Stomach (tissue), 19 donors: ENCODE results near the gene KRT6C. TPM values are rescaled to one million over a fixed set of nuclear protein-coding genes. Genes with fewer than 3 reads are reported as not detected.

Experiments used
- DNase-seq, 2 donors: peaks; one replicate each; pipeline versions ENCODE4 v3.0.0 to v3.0.0-alpha.2; 2013 to 2019
- H3K27ac ChIP-seq, 5 donors: fragments of 200-600 bp in 4 of 5; sonication (generic) in 4 of 5; one replicate each; pipeline ENCODE4 v1.5.1; 2013 to 2019; ENCODE audit warnings: mild to moderate bottlenecking in 1 of 5, moderate library complexity in 1 of 5
- H3K27me3 ChIP-seq, 3 donors: fragments of 200-600 bp; sonication (generic); one replicate each; pipeline ENCODE4 v1.5.1; 2017 to 2019; ENCODE audit warnings: mixed run types in 1 of 3
- H3K36me3 ChIP-seq, 4 donors: fragments of 200-600 bp; sonication (generic); 1 replicate in 3 of 4; 2 replicates in 1 of 4; pipeline ENCODE4 v1.5.1; 2016 to 2019
- H3K4me1 ChIP-seq, 4 donors: fragments of 200-600 bp; sonication (generic); one replicate each; pipeline ENCODE4 v1.5.1; 2016 to 2019
- H3K4me3 ChIP-seq, 4 donors: fragments of 200-600 bp; sonication (generic) in 3 of 4; one replicate each; pipeline ENCODE4 v1.5.1; 2016 to 2019; ENCODE audit warnings: mild to moderate bottlenecking in 1 of 4
- H3K9me3 ChIP-seq, 4 donors: fragments of 200-600 bp; sonication (generic); one replicate each; pipeline ENCODE4 v1.5.1; 2016 to 2019
- CTCF ChIP-seq, 7 experiments: fragments of 450-650 bp in 4 of 7; fragments of 200-600 bp in 3 of 7; sonication (generic) in 3 of 7; IDR thresholded peaks; one replicate each; pipeline ENCODE4 v1.5.1; 2016 to 2019; ENCODE audit warnings: antibody characterized with exemption in 7 of 7, control low read depth in 2 of 7, mild to moderate bottlenecking in 1 of 7
- EP300 ChIP-seq: sonication (generic); formaldehyde crosslinking; IDR thresholded peaks from one replicate; pipeline ENCODE4 v1.6.1; 2017; ENCODE audit warnings: antibody characterized with exemption
- POLR2A ChIP-seq, 4 donors: fragments of 450-650 bp; IDR thresholded peaks; one replicate each; pipeline ENCODE4 v1.6.1; 2016; ENCODE audit warnings: antibody characterized with exemption in 4 of 4, control low read depth in 2 of 4, mild to moderate bottlenecking in 1 of 4, moderate library complexity in 1 of 4
- POLR2AphosphoS5 ChIP-seq, 3 donors: sonication (generic); formaldehyde crosslinking; IDR thresholded peaks; one replicate each; pipeline ENCODE4 v1.6.1; 2016; ENCODE audit warnings: antibody characterized with exemption in 3 of 3
- WGBS, 5 donors: extraction: QIAGEN DNeasy Blood & Tissue Kit in 3 of 5; methylation state at CpG; one replicate each; pipeline versions ENCODE4 v1.1.5 to v1.1.7; 2013 to 2018; 5-methylcytosine and 5-hydroxymethylcytosine counted together
- intact Hi-C: fragments of 100-400 bp; cut with DNase I; formaldehyde crosslinking; loops from one replicate; pipeline ENCODE4 v1.15.1; 2023; ENCODE audit warnings: low total_unique reads
- long read RNA-seq, 10 donors: transcript quantifications; one replicate each; lab custom pipeline, GENCODE V29; 2026
- polyA plus RNA-seq, 3 donors: library from polyadenylated mRNA; stranded (reverse); fragments of 200-250 nt; gene quantifications; one replicate each; pipeline ENCODE4 v1.2.3, GENCODE V29; 2013
- total RNA-seq, 5 donors: library from RNA; depleted of rRNA; stranded (reverse); fragments of >200 nt; gene quantifications; one replicate each; pipeline versions ENCODE4 v1.1.0 to v1.2.3, GENCODE V29; 2014 to 2016
- donor health status: healthy with polysubstance abuse.
- donor health status: Bipolar disorder and iron deficiency.
- donor health status: healthy.

Gene KRT6C
- under 1 TPM in 1 of 5 donors, not detected in 4; 0.43 TPM for total RNA-seq
- 10 to 100 TPM in 1 of 3 donors, under 1 TPM in 1, not detected in 1; 0.31 to 12.4 TPM for polyA plus RNA-seq
- long read RNA-seq, donor 1, result 0 reads
- long read RNA-seq, donor 2, result 0 reads
- long read RNA-seq, donor 3, result 0 reads
- long read RNA-seq, donor 4, result 0 reads
- long read RNA-seq, donor 5, result 0 reads
- long read RNA-seq, donor 6, result 0 reads
- long read RNA-seq, donor 7, result 0 reads
- long read RNA-seq, donor 8, result 0 reads
- long read RNA-seq, donor 9, result 0 reads
- long read RNA-seq, donor 10, result 0 reads

DNA sequence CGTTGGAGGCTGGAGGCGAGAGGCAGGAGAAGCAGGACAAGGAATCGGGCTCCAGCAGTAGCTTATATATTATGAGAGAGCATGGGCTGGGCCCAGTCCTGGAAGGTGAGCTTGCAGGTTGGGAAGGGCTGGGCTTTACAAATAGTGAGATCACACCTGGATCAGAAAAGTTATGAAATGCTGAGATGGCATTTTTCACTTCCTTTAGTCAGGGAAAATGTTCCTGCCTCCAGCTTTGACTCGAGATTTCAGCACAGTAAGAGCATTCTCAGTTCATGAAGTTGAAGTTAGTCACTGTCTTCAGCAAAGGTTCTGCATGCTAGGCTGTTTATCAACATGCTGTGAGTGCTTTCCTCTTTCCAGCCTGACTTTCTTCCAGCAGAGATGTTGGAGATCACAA lies at the start of gene KRT6C:
TSS of gene KRT6C (minus strand) at position 38 of the 400 bp plus-strand sequence. CDS start 68 bp downstream, outside the sequence.
- peak in 1 of 2 donors; percentile 65 for DNase-seq
- Histone ChIP-seq H3K36me3 (no peaks in the 10 kb centered on the region), H3K9me3 (no peaks in the 10 kb centered on the region), H3K27me3 (no peaks in the 10 kb centered on the region), H3K4me1 (no peaks in the 10 kb centered on the region), H3K27ac (no peak within 1 kb of the TSS), H3K4me3 (no peak within 1 kb of the TSS)
- no peak for TF ChIP-seq CTCF (IDR thresholded peaks at IDR 0.05)
- TF ChIP-seq POLR2AphosphoS5 (IDR thresholded peaks at IDR 0.05), result no peak
- TF ChIP-seq POLR2A (IDR thresholded peaks at IDR 0.05), result no peak
- intact Hi-C loops, result no loop called here
- WGBS, 5 donors, result 51 to 70% (median 56%) methylated on average over 4 of the region's 4 CpGs

DNA sequence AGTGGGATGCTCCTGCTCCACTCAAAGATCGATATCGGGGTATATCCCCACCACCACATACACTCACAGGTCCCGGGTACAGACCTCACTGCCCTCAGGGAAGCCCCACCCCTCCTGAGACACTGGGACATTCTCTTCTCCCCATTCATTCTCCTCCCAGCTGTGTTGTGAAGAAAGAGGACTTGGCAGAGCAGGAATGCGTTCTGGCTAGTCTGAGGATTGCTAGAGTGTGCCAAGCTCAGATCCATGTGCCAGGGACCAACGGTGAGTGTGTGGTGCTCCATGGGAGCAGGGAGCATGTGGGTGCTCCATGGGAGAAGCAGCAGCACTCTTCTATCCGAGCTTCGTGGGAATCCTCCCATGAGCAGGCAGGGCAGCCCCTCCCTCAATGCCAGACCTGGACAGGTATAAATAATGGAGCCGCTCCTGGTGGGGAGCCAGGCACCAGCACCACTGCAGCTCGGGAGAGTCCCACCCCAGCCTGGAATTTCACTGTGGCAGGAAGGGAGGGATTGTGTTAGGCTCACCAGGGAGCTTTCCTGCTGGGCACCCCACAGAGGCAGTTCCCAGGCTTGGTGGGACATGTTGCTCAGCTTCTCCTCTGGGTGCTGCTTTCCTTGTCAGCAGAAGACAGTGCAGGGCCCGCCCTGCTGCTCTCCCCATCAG lies 48.9 kb upstream of the KRT6C start:
- intact Hi-C loops, result no loop called here
- Histone ChIP-seq H3K27ac (no peak overlapping the region), H3K4me3 (no peak overlapping the region), H3K27me3 (peaks cover 0 to 28% (median 0%) of the 10 kb centered on the region in 3 donors), H3K4me1 (peaks cover 0 to 9% (median 3%) of the 10 kb centered on the region in 4 donors), H3K36me3 (no peaks in the 10 kb centered on the region), H3K9me3 (no peaks in the 10 kb centered on the region)
- WGBS, 5 donors, result 35 to 57% (median 45%) methylated on average over 6 to 10 of the region's 10 CpGs
- TF ChIP-seq POLR2AphosphoS5 (IDR thresholded peaks at IDR 0.05), result no peak
- TF ChIP-seq EP300, result no peak
- no peak for TF ChIP-seq POLR2A (IDR thresholded peaks at IDR 0.05)
- TF ChIP-seq CTCF (IDR thresholded peaks at IDR 0.05), result no peak
- DNase-seq, result peak in 1 of 2 donors; percentile 37

DNA sequence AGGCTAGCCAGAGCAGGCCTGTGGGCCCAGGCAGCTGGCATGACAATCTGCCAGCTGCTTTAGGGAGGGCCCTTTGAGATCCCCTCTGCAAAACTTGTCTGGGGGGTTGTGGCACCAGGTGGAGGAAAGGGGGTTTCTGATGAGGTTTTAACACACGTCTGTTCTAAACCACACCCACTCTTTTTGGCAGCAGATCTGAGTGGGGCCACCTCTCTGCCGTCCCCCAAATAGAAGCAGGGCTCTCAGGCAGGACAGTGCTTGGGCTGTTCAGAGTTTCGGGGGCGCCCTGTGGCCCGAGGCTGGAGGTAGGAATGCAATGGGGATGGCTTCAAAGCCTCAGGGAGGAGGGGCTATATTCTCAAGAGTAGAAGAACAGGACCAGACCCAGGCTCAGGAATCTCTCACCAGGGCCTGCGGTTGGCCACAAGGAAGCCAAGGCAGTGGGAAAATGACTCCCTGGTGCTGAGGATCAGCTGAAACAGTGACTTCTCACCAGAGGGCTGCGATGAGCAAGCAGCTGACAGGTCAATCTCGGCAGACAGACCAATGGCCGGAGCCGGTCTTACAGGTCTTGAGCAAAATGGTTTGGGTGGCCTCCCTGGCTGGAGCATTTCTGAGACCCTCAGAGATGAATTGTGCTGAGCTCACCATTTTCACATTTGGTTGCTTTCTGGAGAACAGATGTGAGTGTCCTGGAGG lies 48.1 kb upstream of the KRT6C start:
- H3K27ac ChIP-seq, result no peak overlapping the region
- H3K36me3 ChIP-seq, result no peaks in the 10 kb centered on the region
- no peak overlapping the region for H3K4me3 ChIP-seq
- peaks cover 0 to 28% (median 0%) of the 10 kb centered on the region in 3 donors for H3K27me3 ChIP-seq
- DNase-seq, result no peak
- no peak for TF ChIP-seq CTCF (IDR thresholded peaks at IDR 0.05)
- TF ChIP-seq POLR2AphosphoS5 (IDR thresholded peaks at IDR 0.05), result no peak
- TF ChIP-seq EP300, result no peak
- no peak for TF ChIP-seq POLR2A (IDR thresholded peaks at IDR 0.05)
- 66 to 83% (median 76%) methylated on average over 9 to 10 of the region's 10 CpGs for WGBS, 5 donors
- H3K9me3 ChIP-seq, result no peaks in the 10 kb centered on the region
- intact Hi-C loops, result no loop called here
- peaks cover 0 to 9% (median 3%) of the 10 kb centered on the region in 4 donors for H3K4me1 ChIP-seq

- TF ChIP-seq EP300 (no peak), POLR2AphosphoS5 (IDR thresholded peaks at IDR 0.05) (peak in 1 of 3 donors; percentile 21)
- no peaks in the 10 kb centered on the region for H3K9me3 ChIP-seq
- no peak overlapping the region for H3K4me3 ChIP-seq
- peak; percentile 38 to 74 for DNase-seq
- no peak overlapping the region for H3K27ac ChIP-seq
- intact Hi-C loops, result no loop called here
- H3K27me3 ChIP-seq, result peaks cover 0 to 28% (median 0%) of the 10 kb centered on the region in 3 donors
- 27 to 61% (median 48%) methylated on average over 10 of the region's 10 CpGs for WGBS, 5 donors
- H3K4me1 ChIP-seq, result peaks cover 0 to 11% (median 3%) of the 10 kb centered on the region in 4 donors
- no peaks in the 10 kb centered on the region for H3K36me3 ChIP-seq
Observed at GRCh38 chr12:52521175-52521567, 47.6 kb upstream of the KRT6C start.
